HG02970 (cell line): ENCODE measurements around the gene MAP2K3.
"Not testable (repeated sequence)": the region's sequence is repeated elsewhere in the genome, so short reads cannot be mapped to it uniquely, and the experiment has no call there.

ENCODE experiments used
- ATAC-seq: cut with Tn5 transposase; IDR thresholded peaks from one replicate; pipeline ENCODE4 v1.9.1; 2021; ENCODE audit warnings: mild to moderate bottlenecking, moderate library complexity, moderate number of reproducible peaks; ENCODE audit not compliant: unreplicated experiment, low FRiP score

Gene MAP2K3

DNA sequence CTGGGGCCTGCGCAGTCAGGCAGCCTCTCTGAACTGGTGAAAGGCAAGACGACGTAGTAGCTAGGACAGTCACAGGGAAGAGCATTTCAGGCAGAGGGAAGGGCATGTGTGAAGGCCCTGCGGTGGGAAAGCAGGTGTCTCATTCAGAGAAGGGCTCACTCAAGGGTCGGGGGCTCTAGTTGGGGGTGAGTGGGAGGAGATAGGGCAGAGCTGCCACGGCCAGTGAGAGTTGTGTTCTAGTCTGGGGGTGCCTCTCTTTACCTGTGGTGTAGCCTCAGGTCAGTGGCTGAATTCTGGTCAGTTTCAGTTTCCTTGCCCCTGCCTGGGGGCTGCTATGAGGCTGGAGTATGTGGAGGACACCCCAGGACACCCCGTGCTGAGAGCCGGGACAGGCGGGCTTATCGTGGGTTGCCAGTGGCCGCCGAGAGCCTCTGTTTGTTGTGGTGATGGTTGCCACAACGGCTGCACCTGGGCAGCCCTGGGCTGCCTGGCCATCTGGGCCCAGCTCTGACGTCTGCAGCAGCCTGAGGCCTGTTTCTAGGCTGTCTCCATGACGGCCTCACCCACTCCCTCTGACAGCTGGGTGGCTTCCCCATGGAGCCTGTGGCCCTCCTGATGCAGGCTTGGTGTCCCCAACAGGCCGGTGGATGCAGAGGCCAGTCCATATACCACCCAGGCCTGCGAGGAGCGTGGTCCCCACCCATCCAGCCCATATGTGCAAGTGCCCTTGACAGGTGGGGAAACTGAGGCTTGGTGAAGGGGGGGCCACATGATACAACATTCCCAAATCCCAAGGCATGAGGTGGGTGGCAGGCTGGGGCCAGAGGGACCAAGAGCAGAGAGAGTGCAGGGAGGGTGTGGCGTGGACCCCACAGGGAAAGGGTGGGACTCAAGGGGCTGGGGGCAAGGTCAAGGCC is 10.8 kb downstream of the MAP2K3 start:
- ATAC-seq, result no peak

DNA sequence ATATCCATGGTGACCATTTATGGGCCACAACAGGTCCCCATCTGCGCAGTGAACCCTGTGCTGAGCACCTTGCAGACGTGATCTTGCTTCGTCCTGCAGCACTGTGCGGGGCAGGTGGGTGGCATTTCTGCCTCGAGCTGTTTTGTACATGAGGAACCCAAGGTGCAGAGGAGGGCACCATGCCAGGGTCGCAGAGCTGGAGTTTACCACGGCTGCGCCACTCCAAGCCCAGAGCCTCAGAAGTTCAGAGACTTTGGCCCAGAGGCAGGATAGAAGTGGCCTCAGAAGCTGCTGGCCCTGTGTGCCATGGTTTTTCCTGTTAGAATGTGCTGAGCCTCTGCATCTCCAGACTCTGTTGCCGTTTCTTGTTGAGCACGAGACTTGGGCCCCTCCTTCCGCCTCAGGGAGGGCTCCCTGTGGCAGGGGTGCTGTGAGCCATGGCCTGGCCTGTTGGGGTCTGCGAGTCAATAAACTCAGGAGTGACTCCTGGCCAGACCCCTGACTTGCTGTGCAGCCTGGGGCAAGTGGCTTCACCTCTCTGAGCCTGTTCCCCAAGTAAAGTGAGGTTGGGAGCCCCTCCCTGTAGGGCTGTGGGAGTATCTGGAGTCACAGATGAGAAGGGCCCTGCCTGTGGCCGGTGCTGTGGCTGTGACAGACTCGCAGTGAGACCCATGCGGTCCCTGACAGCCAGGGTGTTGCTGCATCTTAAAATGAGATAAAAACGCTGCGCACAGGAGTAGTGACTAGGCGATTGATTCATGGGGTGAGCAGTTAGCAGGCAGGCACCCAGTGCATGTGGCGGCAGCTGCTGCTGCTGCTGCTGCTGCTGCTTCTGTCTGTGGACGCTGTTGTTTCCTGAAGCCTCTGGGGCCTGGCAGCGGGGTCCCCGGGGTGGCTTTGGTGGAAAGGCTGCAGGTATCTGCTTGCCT is 11.8 kb downstream of the MAP2K3 start:
- ATAC-seq, result no peak

DNA sequence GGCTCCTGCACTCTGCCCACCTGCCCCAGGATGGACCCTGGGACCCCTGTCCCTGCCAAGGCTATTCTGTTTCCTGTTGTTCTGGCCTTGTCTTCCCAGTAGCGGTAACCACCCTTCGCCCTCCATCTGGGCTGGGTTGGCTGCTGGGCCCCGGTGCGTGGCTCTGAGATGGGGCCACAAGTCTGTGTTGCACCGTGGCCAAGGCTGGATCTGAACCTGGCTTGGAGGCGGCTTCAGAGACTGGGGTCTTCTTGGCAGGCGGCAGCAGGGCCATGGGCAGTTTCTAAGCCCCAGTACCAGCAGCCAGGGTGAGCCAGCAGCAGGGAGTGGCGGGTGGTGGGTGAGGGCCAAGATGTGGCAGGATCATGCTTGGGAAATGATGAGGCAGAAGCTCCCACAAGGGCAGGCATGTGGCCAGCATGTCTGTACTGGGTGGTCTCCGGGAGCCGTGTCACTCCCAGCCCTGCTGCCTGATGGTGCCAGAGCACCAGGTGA is 12.6 kb downstream of the MAP2K3 start:
- ATAC-seq, result no peak

- no peak for ATAC-seq
These were observed 13.1 kb downstream of the MAP2K3 start for GRCh38 chr17:21297597-21297996.

DNA sequence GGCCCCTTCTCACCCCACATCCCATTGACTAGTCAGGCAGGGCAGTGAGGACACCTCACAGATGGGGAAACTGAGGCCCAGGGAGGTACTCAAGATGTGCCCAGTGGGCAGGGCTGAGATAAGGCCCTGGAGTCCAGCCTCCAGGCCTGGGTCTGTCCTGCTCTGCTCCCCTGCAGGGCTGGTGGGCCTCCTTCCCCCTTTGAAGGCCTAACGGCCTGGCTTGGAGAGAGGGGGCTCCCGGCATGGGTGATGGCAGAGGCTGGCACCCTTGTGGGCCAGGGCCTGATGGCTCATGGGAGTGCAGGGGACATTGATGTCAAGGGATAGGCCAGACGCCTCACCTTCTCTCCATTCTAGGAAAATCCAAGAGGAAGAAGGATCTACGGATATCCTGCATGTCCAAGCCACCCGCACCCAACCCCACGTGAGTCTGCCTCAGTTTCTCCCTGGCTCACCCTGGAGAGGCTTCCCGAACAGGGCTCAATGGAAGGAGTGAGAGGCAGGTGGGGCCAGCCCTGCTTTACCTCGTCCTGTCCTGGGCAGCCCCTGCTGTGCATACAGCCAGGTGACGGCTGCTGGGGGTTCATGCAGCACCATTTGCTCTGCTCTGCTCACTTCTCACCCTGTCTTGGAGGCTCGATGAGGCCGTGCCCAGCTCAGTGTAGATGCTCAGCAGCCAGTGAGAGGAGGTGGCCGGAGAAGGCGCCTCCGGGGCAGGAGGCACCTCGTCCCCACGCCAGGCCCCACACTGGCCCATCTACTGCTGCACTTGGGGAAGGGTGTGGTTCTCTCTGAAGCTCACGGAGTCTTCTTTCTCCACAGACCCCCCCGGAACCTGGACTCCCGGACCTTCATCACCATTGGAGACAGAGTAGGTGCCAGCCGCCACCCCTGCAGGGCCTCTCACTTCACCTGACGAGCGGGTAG is 13.8 kb downstream of the MAP2K3 start:
- ATAC-seq, result no peak

DNA sequence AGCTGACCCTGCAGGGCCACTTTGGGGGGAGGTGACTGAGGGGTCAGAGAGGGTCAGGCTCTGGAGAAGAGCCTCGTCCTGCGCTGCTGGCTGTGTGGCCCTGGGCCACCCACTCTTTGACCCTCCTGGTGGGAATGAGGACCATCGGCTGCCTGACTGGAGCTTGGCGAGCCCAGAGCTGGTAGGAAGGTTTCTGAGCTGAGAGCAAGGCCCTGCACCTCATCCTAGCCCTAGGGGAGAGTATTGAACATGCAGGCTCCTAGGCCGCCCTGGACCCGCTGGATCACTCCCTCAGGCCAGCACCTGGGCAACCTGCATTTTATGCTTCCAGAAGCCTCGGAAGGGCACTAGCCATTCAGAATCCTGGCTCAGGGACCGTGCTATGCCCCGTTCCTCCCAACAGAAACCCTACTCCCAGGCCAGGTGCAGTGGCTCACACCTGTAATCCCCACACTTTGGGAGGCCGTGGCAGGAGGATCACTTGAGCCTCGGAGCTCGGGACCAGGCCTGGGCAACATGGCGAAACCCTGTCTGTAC is 14.5 kb downstream of the MAP2K3 start:
- no peak for ATAC-seq

GRCh38 chr17:21299981-21300600 is 15.6 kb downstream of the MAP2K3 start:
- no peak for ATAC-seq

GRCh38 chr17:21300601-21301571 is 16.4 kb downstream of the MAP2K3 start:
- no peak for ATAC-seq

DNA sequence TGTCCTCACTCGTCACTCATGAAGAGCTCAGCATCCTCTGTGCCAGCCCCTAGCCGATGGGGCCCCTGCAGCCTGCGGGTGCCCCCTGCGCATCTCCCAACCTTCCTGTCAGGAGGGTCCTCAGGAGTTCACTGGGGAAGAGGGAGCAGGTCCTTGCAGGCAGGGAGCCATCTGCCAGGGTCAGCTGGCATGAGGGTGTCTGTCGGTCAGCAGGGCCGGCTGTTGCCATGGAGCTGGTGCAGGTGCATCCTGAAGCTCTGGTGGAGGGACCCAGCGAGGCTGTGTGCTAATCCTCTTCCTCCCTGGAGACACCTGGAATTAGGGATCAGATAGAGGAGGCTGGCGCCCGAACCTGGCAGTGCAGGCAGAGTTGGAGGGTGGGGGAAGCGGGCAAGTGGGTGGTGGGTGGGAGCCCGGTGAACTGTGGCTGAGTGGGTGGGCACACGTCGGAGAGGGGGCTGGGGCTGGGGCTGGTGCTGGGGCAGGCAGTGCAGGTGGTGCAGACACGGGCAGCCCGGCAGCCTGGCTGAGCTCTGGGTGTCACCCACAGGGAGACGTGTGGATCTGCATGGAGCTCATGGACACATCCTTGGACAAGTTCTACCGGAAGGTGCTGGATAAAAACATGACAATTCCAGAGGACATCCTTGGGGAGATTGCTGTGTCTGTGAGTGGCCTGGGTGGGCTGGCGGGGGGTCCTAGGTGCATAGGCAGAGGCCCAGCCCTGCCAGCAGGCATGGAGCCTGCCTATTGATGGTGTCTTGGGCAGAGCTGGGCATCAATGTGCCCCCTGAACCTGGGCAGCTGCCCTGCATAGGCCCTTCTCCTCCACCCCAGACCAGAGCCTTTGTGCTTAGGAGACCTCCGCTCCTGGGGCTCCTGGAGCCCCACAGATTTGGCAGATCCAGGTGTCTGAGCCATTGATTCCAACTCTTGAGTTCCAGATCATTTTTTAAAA is 17.4 kb downstream of the MAP2K3 start:
- no peak for ATAC-seq

DNA sequence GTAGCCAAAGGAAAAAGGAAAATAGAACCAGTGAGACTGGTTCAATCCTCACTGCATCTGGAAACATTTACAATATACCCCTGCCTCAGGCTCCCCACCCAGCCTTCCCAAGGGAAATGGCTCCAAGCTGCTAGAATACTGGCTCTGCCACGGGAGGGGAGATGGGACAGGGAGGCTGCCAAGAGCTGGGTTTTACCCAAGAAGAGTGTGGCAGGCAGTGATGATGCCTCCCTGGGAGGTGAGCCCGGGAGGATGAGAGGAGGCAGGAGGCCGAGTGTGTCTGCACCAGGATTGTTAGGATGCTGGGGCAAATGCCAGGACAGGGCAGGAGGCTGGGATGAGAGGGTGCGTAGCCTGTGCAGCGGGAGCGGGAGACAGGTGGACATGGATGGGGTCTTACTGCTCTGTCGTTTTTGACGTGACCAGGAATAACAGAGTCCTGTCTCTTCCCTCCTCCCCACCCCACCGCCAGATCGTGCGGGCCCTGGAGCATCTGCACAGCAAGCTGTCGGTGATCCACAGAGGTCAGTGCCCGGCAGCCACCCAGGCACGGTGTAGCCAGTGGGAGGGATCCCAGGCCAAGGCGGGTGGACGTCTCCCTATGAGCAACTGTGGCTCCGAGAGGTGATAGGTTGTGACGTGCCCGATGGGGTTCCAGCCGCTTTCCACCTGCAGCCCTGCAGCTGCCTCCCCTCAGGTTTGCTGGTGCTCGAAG is 18.4 kb downstream of the MAP2K3 start:
- ATAC-seq, result no peak

GRCh38 chr17:21303441-21304065 is 19.0 kb downstream of the MAP2K3 start:
- ATAC-seq, result no peak

GRCh38 chr17:21304091-21304490 is 19.6 kb downstream of the MAP2K3 start:
- ATAC-seq, result no peak

DNA sequence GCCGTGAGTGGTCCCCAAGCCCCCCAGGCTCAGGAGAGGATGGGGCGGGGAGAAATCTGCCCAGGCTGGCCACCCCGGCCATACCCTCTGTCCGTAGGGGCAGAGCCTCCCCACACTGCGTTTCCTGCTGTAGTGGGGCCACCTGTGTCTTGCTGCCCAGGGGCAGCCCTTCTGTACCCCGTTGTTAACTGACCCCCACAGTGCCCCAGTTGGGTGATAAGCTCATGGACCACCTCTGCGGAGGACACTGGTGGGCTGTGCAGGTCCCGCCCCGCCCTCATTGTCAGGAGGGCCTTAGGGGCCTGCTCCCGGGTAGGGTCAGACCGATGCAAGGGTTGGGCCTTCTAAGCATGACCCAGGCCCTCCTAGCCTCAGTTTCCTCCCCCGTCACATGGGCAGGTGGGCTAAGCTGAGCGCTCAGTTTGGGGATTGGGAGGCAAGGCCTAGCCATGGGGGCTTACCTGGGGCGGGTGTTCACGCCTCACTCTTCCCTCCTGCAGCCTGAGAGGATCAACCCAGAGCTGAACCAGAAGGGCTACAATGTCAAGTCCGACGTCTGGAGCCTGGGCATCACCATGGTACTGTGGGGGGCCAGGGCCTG is 20.1 kb downstream of the MAP2K3 start:
- ATAC-seq, result not testable (repeated sequence)

DNA sequence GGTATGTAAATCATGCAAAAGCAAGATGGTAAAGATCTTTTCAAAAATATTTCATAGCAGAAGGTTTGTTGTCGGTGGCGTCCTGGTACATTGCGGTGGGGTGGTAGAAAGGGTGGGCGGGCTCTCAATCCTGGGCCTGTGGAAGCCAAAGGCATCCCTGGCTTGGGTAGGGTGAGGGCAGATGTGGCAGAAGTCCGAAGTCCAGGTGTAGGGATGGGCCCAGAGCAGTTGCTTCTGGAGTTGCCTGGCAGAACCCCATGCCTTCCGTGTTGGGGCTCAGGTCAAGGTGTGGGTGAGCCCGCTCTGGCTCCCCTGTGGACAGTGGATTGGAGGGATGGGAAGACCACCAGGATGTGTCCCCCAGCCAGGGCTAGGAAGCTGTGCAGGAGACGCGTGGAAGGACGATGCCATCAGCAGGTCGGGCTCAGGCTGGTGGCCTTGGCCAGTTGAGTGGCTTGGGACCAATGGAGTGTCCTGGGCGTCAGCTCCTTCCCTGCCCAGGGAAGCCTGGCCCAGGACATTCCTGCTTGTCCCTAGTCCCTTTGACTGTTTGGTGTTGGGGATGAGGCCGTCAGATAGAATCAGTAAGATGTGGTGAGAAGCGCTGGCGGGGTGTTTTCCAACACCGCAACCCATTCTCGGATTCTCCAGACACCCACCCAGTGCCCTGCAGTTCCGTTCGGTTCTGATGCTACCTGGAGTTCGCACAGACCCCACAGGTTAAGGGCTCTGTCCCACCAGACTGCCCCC is 21.1 kb downstream of the MAP2K3 start:
- ATAC-seq, result not testable (repeated sequence)
